Smooth muscle cell (in vitro differentiated cells): ENCODE measurements around the gene TMPRSS4. TPM values are rescaled to one million over a fixed set of nuclear protein-coding genes. Genes with fewer than 3 reads are reported as not detected.

Source experiments
- DNase-seq: peaks from one replicate; lab custom pipeline; 2025; ENCODE audit not compliant: unreplicated experiment; lab: John Stamatoyannopoulos, UW
- H2AFZ ChIP-seq: fragments of 200-600 bp; sonication (generic); 2 replicates; pipeline ENCODE4 v1.6.0; 2016; ENCODE audit warnings: antibody characterized with exemption, low read depth, mild to moderate bottlenecking
- H3F3A ChIP-seq: fragments of 200-600 bp; sonication (generic); 2 replicates; pipeline ENCODE4 v1.6.0; 2017; ENCODE audit warnings: antibody characterized with exemption, low read depth
- H3K27ac ChIP-seq: fragments of 200-600 bp; sonication (generic); 2 replicates; pipeline ENCODE4 v1.5.1; 2016; ENCODE audit warnings: low read depth, mild to moderate bottlenecking
- H3K27me3 ChIP-seq: fragments of 200-600 bp; sonication (generic); 2 replicates; pipeline ENCODE4 v1.6.1; 2016; ENCODE audit warnings: low read depth, mild to moderate bottlenecking
- H3K36me3 ChIP-seq: fragments of 200-600 bp; sonication (generic); 2 replicates; pipeline ENCODE4 v1.5.1; 2016; ENCODE audit warnings: low read depth
- H3K4me1 ChIP-seq: fragments of 200-600 bp; sonication (generic); 2 replicates; pipeline ENCODE4 v1.5.1; 2016; ENCODE audit warnings: low read depth
- H3K4me2 ChIP-seq: fragments of 200-600 bp; sonication (generic); 2 replicates; pipeline ENCODE4 v1.6.0; 2016; ENCODE audit warnings: mild to moderate bottlenecking
- H3K4me3 ChIP-seq: fragments of 200-600 bp; sonication (generic); 2 replicates; pipeline ENCODE4 v1.5.1; 2016; ENCODE audit warnings: mild to moderate bottlenecking
- H3K79me2 ChIP-seq: fragments of 200-600 bp; sonication (generic); 2 replicates; pipeline ENCODE4 v1.6.0; 2016; ENCODE audit warnings: low read depth, mild to moderate bottlenecking
- H3K9ac ChIP-seq: fragments of 200-600 bp; sonication (generic); 2 replicates; pipeline ENCODE4 v1.6.0; 2016; ENCODE audit warnings: low read depth
- H3K9me3 ChIP-seq: fragments of 200-600 bp; sonication (generic); replicated peaks from 2 replicates; pipeline ENCODE4 v1.5.1; 2016; ENCODE audit warnings: low read depth
- H4K20me1 ChIP-seq: fragments of 200-600 bp; sonication (generic); 2 replicates; pipeline ENCODE4 v1.6.0; 2016; ENCODE audit warnings: low read depth
- WGBS: methylation state at CpG from one replicate; pipeline ENCODE4 v1.1.7; 2016; ENCODE audit warnings: low lambda C conversion rate; 5-methylcytosine and 5-hydroxymethylcytosine counted together
- polyA plus RNA-seq: library from polyadenylated mRNA; unstranded; fragments of >200 nt; fragmentation: Nextera tagmentation; extraction: Ambion mirVana; gene quantifications from 2 replicates; pipeline ENCODE4 v1.2.1, GENCODE V29; 2016
- total RNA-seq: library from RNA; depleted of rRNA; stranded (reverse); fragments of >200 nt; gene quantifications from 2 replicates; pipeline ENCODE4 v1.2.3, GENCODE V29; 2014
- TF ChIP-seq, protein P1 (sequence below): fragments of 200-600 bp; sonication (generic); IDR thresholded peaks from 2 replicates; pipeline ENCODE4 v1.5.1; 2017; ENCODE audit warnings: borderline replicate concordance, mild to moderate bottlenecking, antibody characterized with exemption; ENCODE audit not compliant: insufficient read depth, poor library complexity, severe bottlenecking

The TMPRSS4 gene
- total and polyA plus RNA-seq, 2 experiments from 2014 or later, result 7.4 TPM; not detected in 1

- H3K27me3 ChIP-seq, result no peaks in the 10 kb centered on the region
These were observed 28.2 kb upstream of the TMPRSS4 start for GRCh38 chr11:118048472-118049370.

GRCh38 chr11:118049771-118050170 lies 27.1 kb upstream of the TMPRSS4 start:
- no peaks in the 10 kb centered on the region for H3K9me3 ChIP-seq
- H3K27me3 ChIP-seq, result no peaks in the 10 kb centered on the region
- H3K9ac ChIP-seq, result no peak overlapping the region
- H3K79me2 ChIP-seq, result no peaks in the 10 kb centered on the region
- H3K4me1 ChIP-seq, result no peaks in the 10 kb centered on the region
- H3K4me3 ChIP-seq, result no peak overlapping the region
- TF ChIP-seq, protein P1, sequence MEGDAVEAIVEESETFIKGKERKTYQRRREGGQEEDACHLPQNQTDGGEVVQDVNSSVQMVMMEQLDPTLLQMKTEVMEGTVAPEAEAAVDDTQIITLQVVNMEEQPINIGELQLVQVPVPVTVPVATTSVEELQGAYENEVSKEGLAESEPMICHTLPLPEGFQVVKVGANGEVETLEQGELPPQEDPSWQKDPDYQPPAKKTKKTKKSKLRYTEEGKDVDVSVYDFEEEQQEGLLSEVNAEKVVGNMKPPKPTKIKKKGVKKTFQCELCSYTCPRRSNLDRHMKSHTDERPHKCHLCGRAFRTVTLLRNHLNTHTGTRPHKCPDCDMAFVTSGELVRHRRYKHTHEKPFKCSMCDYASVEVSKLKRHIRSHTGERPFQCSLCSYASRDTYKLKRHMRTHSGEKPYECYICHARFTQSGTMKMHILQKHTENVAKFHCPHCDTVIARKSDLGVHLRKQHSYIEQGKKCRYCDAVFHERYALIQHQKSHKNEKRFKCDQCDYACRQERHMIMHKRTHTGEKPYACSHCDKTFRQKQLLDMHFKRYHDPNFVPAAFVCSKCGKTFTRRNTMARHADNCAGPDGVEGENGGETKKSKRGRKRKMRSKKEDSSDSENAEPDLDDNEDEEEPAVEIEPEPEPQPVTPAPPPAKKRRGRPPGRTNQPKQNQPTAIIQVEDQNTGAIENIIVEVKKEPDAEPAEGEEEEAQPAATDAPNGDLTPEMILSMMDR, result no peak
- no peak overlapping the region for H3K27ac ChIP-seq
- no peak for DNase-seq
- H3F3A ChIP-seq, result no peaks in the 10 kb centered on the region
- H4K20me1 ChIP-seq, result no peaks in the 10 kb centered on the region
- 95% methylated on average over 6 of the region's 6 CpGs for WGBS
- H2AFZ ChIP-seq, result no peak overlapping the region
- H3K4me2 ChIP-seq, result no peak overlapping the region
- H3K36me3 ChIP-seq, result no peaks in the 10 kb centered on the region

More at GRCh38 chr11:118048472-118049370, 28.2 kb upstream of the TMPRSS4 start:
- Histone ChIP-seq H3K4me1 (no peaks in the 10 kb centered on the region), H2AFZ (no peak overlapping the region), H3K36me3 (no peaks in the 10 kb centered on the region), H3K79me2 (no peaks in the 10 kb centered on the region), H3K4me2 (no peak overlapping the region), H3K4me3 (no peak overlapping the region), H3K27ac (no peak overlapping the region), H4K20me1 (no peaks in the 10 kb centered on the region), H3F3A (no peaks in the 10 kb centered on the region), H3K9me3 (no peaks in the 10 kb centered on the region), H3K9ac (no peak overlapping the region)
- DNase-seq, result no peak
- TF ChIP-seq, protein P1, result no peak
- WGBS, result 89% methylated on average over 11 of the region's 11 CpGs

DNA sequence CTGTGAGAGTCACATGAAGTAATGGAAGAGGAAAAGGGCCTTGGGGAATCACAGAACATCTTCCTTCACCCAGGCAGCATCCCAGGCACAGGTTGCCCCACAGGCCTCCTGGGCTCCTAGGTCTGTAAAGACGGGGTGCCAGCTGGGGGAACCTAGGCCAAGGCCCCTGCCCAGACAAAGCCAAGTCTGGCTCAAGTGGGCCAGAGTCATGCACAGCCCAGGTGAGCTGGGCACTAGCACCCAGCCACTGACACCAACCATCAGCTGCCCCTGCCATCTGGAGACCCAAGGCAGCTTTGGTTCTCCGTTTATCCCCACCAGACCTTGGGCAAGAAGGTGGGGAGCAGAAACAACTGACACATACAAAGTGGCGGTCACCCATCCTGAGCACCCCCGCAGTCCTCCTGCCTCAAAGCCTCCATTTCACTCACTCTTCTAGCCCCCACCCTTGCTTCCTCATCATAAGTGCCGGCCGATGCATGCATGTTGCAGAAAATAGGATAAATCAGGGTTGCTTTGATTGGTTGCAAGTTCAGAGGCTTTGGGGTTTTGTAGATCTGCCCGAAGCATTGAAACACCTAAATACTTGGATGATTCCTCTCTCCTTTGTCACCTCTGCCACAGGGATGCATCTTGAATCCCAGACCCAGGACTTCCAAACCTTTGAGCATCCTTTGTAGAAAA lies 26.5 kb upstream of the TMPRSS4 start:
- Histone ChIP-seq H3K27me3 (no peaks in the 10 kb centered on the region), H3K9me3 (no peaks in the 10 kb centered on the region), H3K79me2 (no peaks in the 10 kb centered on the region), H4K20me1 (no peaks in the 10 kb centered on the region), H3K36me3 (no peaks in the 10 kb centered on the region), H3K9ac (no peak overlapping the region), H3K4me1 (no peaks in the 10 kb centered on the region), H3F3A (no peaks in the 10 kb centered on the region), H2AFZ (no peak overlapping the region), H3K4me3 (no peak overlapping the region), H3K4me2 (no peak overlapping the region), H3K27ac (no peak overlapping the region)
- WGBS, result 93% methylated on average over 7 of the region's 7 CpGs
- TF ChIP-seq, protein P1, result no peak
- DNase-seq, result no peak
